HG03196 (cell line): Measurements from ENCODE around the gene CD4.
A peak's percentile ranks its signal among the peaks of the same experiment; 100 is the strongest.
"Not testable (repeated sequence)": the region's sequence is repeated elsewhere in the genome, so short reads cannot be mapped to it uniquely, and the experiment has no call there.

Experiments
- ATAC-seq: cut with Tn5 transposase; IDR thresholded peaks from one replicate; pipeline ENCODE4 v1.9.1; 2021; ENCODE audit not compliant: unreplicated experiment

CD4 gene

DNA sequence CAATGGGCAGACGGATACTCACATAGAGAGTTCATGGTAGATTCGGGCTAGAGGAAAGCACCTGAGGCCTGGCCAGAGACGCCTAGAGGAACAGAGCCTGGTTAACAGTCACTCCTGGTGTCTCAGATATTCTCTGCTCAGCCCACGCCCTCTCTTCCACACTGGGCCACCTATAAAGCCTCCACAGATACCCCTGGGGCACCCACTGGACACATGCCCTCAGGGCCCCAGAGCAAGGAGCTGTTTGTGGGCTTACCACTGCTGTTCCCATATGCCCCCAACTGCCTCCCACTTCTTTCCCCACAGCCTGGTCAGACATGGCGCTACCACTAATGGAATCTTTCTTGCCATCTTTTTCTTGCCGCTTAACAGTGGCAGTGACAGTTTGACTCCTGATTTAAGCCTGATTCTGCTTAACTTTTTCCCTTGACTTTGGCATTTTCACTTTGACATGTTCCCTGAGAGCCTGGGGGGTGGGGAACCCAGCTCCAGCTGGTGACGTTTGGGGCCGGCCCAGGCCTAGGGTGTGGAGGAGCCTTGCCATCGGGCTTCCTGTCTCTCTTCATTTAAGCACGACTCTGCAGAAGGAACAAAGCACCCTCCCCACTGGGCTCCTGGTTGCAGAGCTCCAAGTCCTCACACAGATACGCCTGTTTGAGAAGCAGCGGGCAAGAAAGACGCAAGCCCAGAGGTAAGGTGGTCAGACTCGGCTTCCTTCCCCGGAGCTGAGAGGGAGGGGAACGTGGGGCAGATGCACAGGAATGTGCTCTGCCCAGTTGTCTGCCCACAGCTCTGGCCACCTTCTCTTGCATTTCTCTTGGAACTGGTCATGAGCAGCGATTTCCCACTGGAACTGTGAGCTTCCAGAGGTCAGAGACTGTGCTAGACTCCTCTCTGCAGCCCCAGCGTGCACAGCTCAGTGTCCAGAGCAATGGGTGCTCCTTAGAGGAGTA is at the start of gene CD4:
CD4 (plus strand) TSS at position 557 of the 953 bp plus-strand sequence. CDS start 10,611 bp downstream, outside the sequence.
- no peak for ATAC-seq

DNA sequence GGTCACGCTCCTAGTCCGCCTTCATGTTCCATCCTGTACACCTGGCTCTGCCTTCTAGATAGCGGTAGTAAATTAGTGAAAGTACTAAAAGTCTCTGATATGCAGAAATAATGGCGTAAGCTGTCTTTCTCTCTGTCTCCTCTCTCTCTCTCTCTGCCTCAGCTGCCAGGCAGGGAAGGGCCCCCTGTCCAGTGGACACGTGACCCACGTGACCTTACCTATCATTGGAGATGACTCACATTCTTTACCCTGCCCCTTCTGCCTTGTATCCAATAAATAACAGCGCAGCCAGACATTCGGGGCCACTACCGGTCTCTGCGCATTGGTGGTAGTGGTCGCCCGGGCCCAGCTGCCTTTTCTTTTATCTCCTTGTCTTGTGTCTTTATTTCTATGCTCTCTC is 47.2 kb upstream of the CD4 start:
- not testable (repeated sequence) for ATAC-seq

DNA sequence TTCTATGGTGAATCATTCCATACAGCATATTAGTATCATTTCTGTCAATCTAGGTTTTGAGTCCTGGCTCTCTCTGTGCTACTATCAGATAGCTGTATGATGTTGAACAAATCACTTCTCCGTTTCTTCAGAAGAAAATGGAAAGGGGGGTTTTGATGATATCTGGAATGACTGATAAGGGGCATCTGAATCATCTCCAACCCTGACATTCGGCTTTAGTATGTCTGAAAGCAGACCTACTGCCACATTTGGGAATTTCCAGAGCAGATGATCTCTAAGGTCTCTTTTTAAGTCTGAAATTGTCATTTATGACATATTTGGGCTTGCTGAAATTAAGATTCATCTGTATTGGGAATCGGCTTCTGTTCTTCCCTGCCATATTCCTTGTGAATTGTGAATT is 46.5 kb upstream of the CD4 start:
- no peak for ATAC-seq

DNA sequence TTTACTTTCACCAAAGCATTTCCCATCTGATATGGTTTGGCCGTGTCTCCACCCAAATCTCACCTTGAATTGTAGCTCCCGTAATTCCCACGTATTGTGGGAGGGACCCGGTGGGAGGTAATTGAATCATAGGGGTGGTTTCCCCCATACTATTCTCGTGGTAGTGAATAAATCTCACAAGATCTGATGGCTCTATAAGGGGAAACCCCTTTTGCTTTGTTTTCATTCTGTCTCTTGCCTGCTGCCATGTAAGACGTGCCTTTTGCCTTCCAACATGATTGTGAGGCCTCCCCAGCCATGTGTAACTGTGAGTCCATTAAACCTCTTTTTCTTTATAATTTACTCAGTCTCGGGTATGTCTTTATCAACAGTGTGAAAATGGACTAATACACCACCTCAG is 46.0 kb upstream of the CD4 start:
- not testable (repeated sequence) for ATAC-seq

DNA sequence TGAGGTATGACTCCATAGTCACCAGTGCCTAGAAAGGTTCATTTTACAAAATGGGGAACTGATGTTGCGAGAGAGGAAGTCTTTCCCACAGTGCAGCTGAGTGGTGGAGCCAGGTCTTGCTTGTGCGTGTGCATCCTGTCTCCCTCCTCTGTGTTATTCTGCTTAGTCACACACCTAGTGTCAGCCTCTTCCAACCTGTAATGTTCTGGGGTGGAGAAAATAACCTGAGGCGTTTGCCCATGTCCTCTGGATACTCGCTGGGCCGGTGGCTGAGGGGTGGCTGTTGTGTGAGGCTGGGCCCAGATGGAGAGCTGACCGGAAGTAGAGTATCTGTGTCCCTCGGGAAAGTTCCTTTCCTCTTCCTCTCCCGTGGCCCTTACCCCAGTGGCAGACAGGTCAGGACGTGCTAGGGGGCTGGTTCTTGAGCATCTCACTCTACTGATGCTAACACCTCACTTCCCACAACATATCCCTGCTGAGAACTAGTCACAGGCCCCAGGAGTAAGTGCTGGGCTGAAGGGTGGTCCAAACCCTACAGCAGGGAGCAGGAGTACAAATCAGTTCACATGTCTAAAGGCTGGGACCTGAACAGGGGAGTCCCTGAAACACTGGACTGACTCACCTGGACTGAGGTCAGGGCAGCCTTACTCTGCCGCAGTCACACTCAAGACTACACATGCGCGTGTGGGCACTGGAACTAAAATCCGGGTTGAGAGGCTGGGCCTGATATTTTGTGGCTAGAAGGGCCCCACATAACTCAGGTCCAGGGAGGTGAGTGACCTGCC is 43.4 kb upstream of the CD4 start:
- ATAC-seq = no peak

DNA sequence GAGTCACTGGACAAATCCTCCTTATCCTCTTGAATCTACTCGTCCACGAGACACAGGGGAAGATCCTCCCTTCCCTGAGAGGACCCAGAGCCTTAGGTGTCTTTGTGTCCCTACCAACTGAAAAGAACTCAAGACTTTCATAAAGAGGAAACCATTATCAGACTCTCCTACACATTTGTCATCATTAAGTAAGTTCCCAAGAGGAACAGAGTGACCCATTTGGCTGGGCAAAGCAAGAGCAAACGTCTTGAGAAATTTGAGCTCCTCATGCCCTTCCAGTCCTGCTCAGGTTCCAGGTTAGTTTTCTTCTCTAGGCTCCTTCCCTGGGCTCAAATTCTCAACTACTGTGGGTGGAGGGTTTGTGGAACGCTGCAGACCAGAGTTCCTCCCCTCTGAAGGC is 42.1 kb upstream of the CD4 start:
- ATAC-seq = no peak

DNA sequence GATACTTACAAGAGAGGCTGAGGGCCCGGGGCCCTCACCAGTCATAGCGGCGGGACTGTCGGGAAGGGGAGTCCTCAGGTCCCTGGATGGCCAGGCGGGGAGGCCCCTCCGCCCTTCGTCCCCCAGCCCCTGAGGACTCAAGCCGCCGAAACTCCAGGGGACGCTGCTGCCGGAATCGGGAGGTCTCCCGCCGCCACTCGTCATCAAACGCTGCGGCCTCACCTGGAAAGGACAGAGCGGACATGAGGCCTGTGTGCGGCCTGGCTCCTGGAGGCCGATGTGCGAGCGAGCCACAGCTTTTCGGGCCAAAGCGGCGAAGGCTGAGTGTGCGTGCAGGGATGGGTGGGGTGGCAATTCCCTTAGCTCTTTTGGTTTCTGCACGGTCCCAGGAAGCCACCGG is 40.6 kb upstream of the CD4 start:
- ATAC-seq = no peak

DNA sequence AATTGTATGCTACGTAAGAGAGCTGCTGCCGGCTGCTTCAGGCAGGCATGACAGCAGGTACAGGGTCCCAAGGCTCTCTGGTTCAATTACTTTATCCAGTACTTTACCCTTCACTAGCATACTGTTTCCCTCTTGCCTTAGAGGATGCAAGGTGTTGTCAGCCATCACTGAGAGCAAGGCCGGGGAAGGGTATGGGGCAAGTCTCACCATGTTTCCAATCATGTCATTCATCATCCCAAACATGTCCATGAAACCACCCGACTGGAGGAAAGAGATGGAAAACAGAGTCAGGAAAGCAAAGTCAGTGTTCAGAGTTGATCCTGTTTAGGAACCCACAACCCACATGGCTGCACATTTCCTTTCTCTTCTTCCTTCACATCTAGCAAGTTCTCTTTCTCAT is 38.8 kb upstream of the CD4 start:
- no peak for ATAC-seq

DNA sequence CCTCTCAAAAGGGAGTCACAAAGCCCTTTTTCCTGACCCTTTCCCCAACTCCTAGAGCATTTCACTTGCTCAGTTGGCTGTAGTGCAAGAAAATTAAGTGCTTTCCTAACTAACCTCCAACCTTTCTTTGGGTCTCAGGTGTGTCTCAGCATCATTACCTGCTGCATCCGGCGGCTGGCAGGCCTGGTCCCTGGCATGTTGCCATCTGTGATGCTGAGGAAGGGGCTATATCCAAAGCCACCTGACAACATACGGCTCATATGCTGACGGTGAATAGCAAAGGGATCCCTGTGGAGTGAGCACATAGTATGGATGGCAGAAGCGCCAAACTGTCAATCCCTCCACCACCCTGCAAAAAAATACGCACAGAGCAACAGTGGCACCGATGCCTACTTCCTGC is 37.6 kb upstream of the CD4 start:
- no peak for ATAC-seq

DNA sequence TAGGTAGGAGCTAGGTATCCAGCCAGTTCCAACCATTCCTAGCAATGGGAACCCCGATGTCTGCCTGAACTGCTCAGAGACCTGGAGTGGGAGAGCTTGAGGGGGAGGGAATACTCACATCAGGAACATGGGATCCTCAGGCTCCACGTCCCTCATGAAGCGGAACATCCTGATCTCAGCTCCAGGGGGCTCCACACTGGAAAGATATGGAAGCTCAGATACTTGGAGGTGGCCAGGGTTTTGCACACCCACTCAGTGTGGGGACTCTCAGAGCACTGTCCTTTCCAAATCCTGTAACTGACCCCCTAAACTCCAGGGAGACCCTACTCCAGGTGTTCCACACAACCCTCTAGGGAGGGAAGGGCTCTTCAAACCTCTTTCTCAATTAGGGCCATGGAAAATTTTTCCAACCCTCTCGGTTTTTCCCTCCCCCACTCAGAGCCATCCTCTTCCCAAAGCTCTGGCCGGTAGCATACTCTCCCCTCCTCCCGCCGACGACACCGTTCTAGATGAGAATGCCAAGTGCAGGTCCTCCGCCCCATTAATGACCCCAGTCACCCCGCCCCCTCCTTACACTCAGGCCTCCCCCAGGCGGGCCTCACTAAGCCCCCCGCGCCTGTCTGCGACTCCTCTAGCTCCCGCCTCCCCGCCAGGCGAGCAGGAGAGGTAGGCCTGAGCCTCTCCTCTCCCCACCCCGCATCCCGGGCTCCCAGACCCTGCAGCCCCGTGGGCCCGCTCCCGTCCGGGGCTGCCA is 37.0 kb upstream of the CD4 start:
- peak; percentile 14 for ATAC-seq

DNA sequence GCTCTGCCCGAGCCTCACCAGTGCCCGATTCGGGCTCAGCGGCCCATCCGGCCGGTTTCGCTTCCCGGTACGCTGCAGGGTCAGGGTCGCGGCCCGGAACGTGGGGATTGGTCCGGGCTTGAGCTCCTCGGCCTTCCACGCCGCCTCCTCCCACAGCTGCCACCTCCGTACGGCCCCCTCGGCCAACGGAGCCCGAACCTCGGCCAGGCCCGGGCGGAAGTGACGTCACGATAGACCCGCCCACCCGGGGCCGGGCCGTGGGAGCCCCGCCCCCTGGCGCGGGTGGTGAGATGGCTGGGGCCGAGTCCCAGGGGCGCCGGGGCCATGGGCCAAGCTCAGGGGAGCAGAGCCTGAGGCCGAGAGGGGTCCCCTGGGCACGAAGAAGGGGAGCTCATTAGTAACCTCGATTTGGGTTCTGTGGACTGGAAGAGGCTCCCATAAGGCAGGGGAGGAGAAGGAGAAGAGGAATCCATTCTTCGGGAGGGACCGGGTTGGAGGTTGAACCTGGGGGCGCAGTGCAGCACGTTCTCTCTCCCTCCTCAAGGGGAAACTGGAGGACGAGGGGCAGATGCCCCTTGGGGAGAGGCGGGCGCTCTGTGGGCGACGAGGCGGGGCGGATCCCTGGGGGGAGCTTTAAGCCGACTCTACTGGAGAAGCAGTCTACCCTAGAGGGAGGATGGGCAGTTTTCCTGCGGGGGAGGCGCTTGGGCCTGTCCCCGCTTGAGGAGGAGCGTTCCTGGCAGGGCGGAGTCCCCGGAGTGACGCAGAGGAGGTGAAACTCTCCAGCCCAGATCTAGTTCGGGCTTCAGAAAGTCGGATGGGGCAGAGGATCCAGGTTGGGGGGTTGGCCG is 36.2 kb upstream of the CD4 start, which contains the start of gene MLF2:
MLF2 (minus strand) TSS at position 221 of the 851 bp plus-strand sequence. CDS start 807 bp downstream, outside the sequence.
- peak; percentile 86 for ATAC-seq

DNA sequence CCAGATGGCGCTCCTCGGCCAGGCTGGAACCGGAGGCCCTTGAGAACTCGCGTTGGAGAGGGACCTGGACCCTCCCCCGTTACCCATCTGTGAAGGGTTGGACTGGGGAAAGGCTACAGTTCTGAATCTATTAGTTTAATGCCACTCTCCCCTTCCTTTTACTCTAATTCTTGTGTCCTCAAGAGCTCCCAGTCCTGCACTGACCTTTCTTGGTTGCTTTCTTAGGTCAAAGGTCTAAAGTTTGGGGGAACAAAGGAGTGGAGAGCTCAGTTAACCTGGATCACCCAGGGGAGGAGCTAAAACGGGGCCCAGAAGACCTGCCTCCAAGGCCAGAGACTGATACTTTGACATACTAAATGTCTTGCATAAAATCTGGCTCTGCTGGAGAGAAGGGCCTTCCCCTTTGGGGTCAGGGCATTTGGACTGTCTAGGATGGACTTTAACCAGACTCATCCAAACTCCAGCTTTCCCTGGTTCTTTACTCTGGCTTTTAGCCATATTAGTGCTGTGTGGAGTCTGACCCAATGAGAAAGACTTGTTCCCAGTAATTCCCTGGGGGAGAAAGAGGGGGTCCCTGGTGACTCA is 35.5 kb upstream of the CD4 start:
- ATAC-seq = no peak

DNA sequence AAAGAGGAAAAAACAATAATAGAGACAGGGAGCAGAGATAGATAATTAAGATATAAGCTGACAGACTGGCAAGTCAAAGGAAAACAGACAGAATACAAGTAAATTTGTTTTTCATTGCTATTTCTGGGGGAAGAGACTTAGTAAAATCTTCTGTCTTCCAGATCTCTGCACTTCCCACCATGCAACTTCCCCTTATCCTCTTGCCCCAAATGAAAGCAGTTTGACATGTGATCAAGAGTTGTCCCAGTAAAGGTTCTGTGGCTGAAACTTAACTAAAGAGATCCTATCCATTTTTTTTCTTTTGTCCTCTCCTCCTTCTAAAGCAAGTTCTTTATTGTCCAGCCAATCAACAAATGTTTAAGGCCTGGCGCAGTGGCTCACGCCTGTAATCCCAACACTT is 34.9 kb upstream of the CD4 start:
- ATAC-seq = no peak

DNA sequence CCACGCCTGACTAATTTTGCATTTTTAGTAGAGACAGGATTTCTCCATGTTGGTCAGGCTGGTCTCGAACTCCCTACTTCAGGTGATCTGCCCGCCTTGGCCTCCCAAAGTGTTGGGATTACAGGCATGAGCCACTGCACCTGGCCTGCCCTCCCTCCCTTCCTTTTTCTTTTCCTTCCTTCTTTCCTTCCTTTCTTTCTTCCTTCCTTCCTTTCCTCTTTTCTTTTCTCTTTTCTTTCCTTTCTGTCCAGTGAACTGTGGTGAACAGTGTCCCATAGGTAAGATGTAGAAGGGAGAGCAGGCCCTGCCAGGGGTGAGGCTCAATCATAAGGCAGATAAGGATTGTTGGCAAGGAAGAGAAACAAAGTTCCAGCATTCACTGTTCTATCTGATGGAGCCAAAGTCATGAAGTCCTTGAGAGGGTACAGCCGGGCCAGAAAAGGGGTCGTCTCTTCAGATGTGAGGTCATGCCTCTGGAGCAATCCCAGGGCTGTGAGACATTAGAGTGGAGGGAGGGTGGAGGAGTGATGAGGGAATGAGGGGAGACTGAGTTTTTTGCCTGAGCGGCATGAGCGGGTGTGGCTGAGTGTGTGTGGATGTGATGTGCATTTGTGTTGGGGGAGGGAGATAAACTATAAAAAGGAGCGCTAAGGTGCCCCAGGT is 32.2 kb upstream of the CD4 start:
- ATAC-seq = no peak

DNA sequence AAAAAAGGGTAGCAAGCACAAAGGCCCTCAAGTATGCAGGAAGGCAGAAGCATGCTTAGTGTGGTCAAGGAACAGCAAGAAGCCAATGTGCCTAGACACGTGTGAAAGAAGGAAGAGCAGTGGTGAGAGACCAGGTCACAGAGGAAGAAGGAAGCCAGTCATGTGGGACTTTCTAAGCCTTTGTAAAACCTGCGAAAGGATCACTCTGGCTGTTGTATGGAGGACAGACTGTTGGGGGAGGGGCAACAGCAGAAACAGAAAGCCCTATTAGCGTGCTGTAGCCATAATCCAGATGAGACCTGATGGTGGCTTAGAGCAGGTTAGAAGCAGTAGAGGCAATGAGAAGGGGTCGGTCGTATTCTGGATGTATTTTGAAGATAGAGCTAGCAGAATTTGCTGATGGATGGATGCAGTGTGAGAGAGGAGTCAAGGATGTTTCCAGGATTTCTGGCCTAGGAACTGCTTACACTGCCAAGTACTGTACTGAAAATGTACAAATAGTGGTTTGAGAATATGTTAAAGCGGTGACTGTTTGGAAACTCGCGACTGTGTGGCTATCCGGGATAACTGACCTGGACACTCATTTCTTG is 30.7 kb upstream of the CD4 start:
- ATAC-seq = no peak

DNA sequence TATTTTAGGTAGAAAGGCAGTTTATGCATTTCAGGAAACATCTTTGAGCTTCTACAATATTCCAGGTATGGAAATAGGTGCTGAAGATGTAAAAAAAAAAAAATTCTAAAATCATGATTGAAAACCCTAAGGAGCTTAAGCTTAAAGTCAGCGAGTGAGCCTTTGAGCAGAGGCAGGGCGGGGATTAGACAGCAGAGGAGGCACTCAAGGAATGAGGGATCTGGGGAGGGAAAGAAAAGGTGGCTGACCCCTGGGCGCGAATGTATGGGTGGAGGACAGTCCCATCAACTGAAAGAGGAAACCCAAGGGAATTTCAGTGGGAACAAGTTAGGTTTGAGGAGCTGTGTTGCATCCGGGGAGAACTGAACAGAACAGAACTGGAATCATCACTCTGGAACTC is 29.6 kb upstream of the CD4 start:
- no peak for ATAC-seq

DNA sequence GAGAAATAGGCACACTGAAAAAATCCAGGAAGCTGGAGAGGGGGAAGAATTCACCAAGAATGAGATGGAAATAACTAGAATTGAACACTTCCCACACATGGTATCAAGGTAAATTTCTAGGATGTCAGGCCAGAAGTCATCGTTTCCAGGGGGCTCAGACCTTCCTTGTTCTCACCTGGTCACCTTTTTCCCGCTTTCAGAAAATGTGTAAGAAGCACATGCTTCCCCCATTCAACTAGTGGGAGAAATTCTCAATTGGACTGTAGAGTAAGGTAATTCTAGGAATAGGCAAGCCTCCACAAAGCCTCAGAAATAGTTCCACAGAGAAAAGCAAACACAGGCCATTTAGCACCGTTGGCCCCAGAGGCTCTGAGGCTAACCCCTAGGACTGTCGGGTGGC is 25.9 kb upstream of the CD4 start:
- no peak for ATAC-seq

DNA sequence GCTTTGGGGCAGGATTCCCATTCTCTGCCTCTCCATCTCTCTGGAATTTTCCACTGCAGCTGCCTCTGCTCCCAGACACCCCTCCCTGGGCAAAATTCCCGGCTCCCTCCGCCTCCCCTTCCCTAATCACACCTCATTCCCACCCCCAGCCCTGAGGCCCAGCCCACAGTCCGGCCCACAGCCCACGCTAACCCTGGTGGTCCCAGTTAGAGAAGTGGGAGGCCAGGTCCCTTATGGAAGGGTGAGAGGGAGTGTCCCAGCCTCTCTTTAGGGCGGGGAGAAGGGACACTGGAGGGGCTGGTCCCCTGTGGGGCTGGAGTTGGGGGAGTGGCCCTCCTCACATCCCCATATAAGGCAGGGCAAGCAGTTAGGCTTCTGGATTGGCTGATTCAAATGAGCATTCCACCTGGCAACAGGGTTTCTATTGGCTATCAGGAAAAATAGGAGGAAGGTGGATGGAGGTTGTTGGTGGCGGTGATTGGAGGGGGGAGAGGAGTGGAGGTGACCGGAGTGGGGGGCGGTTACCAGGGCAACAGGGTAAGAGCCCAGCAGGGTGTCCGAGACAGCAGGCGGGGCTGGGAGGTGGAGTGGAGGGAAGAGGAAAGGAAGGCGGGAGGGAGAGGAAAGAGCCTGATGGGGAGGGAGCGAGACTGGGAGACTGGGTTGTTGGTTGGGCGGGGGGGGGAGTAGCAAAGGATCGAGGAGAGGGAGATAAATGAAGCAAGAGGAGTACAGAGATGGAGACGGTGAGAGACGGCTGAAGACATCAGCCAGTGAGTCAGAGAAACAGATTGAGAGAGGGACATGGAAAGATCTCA is 25.1 kb upstream of the CD4 start:
- peak; percentile 70 for ATAC-seq
